ENCODE data around the gene ARHGAP8. TPM values are rescaled to one million over a fixed set of nuclear protein-coding genes. Genes with fewer than 3 reads are reported as not detected.

ARHGAP8 gene
- total and polyA plus RNA-seq, 8 donors, result 7.8 to 63.6 (median 11.3) TPM

DNA sequence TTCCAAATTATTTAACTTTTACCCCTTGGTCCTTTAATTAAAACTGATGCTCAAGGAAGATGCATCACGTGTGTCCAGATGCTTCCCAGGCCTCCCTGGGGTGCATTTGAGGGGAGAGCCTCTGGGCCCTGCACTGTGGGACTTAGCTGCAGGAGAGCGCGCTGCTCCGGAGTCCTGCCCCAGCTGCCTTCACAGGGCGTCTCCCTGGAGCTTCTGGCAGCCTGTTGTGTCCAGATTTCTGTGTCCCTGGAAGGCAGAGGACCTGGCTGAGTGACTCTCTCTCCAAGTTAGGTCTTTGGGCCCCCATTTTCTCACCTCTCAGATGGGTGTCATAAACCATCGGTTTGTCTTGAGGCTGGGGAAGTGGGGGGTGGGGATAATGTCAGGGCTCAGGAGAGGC, 3.0 kb downstream of the ARHGAP8 start:
- Histone ChIP-seq H3K27ac (peak overlapping the region; percentile 59 to 73 (median 61)), H3K9me3 (no peaks in the 10 kb centered on the region), H3K36me3 (no peaks in the 10 kb centered on the region), H3K27me3 (peaks cover 8 to 66% (median 39%) of the 10 kb centered on the region in 3 donors), H3K4me1 (peaks cover 24 to 56% (median 43%) of the 10 kb centered on the region in 4 donors), H3K4me3 (peak overlapping the region in 1 of 4 donors; percentile 22)
- intact Hi-C loops (cut with DNase I; ENCODE audit: low total_unique reads), result no loop called here
- WGBS, 5 donors, result 27 to 33% (median 29%) methylated on average over 6 of the region's 6 CpGs
- TF ChIP-seq, protein P1, sequence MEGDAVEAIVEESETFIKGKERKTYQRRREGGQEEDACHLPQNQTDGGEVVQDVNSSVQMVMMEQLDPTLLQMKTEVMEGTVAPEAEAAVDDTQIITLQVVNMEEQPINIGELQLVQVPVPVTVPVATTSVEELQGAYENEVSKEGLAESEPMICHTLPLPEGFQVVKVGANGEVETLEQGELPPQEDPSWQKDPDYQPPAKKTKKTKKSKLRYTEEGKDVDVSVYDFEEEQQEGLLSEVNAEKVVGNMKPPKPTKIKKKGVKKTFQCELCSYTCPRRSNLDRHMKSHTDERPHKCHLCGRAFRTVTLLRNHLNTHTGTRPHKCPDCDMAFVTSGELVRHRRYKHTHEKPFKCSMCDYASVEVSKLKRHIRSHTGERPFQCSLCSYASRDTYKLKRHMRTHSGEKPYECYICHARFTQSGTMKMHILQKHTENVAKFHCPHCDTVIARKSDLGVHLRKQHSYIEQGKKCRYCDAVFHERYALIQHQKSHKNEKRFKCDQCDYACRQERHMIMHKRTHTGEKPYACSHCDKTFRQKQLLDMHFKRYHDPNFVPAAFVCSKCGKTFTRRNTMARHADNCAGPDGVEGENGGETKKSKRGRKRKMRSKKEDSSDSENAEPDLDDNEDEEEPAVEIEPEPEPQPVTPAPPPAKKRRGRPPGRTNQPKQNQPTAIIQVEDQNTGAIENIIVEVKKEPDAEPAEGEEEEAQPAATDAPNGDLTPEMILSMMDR (IDR thresholded peaks at IDR 0.05), result no peak
- TF ChIP-seq POLR2AphosphoS5 (IDR thresholded peaks at IDR 0.05) (no peak), POLR2A (IDR thresholded peaks at IDR 0.05) (no peak)
- peak in 1 of 2 donors; percentile 41 for DNase-seq

DNA sequence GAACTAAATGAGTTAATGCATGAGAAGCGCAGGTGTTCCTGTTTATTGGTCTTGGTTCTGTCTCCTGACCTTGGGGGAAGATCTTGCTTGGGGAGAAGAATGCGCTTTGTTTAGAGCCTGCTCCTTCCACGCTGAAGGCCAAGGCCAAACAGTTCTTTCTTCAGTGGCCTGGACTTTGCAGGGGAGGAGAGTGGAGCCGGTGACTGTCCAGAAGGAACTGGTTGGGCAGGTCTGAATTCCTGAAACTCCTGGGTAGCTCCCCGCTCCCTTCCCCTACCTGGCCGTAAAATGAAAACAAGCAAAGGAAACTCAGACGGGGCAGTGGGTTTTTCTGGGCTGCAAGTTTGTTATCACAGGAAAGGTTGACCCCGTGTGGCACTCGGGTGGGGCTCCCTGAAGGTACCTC, 3.6 kb downstream of the ARHGAP8 start:
- H3K27me3 ChIP-seq, result peaks cover 8 to 61% (median 34%) of the 10 kb centered on the region in 3 donors
- H3K27ac ChIP-seq, result peak overlapping the region; percentile 59 to 73 (median 61)
- peak overlapping the region in 1 of 4 donors; percentile 26 for H3K4me3 ChIP-seq
- H3K36me3 ChIP-seq, result no peaks in the 10 kb centered on the region
- TF ChIP-seq POLR2AphosphoS5 (IDR thresholded peaks at IDR 0.05) (peak in 1 of 3 donors; percentile 4), EP300 (IDR thresholded peaks at IDR 0.05) (no peak), POLR2A (IDR thresholded peaks at IDR 0.05) (no peak)
- TF ChIP-seq, protein P1 (IDR thresholded peaks at IDR 0.05), result no peak
- no peaks in the 10 kb centered on the region for H3K9me3 ChIP-seq
- peak; percentile 71 to 93 for DNase-seq
- WGBS, 5 donors, result 21 to 42% (median 32%) methylated on average over 9 of the region's 9 CpGs
- H3K4me1 ChIP-seq, result peaks cover 24 to 56% (median 43%) of the 10 kb centered on the region in 4 donors
- intact Hi-C loops (cut with DNase I; ENCODE audit: low total_unique reads), result no loop called here

DNA sequence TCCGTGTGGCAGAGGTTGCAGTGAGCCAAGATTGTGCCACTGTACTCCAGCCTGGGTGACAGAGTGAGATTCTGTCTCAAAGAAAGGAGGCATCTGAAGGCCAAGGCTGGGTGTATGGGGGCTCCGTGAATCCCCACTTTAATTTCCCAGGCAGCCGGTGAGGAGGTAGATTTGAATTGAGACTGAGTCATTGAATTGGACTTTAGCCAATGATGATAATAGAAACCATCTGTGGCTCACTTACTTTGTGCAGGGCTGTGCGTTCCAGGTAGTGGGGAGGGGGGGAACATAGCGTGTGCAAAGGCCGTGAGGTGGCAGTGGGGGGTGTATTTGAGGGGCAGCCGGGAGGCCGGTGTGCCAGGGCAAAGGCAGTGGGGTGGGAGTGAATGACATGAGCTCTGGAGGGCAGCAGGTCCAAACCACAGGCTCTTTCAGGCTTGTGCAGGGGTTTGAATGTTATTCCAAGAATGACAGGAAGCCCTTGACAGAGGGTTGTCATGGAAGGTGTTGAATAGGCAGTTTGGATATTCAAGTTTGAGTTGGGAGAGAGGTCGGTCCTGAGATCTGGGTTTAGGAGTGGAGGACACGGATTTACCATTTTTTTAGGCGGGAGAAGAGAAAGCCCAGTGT, 6.1 kb downstream of the ARHGAP8 start:
- Histone ChIP-seq H3K27me3 (peaks cover 0 to 36% (median 12%) of the 10 kb centered on the region in 3 donors), H3K9me3 (no peaks in the 10 kb centered on the region), H3K4me1 (peaks cover 17 to 40% (median 28%) of the 10 kb centered on the region in 4 donors), H3K27ac (no peak overlapping the region), H3K36me3 (no peaks in the 10 kb centered on the region), H3K4me3 (no peak overlapping the region)
- TF ChIP-seq EP300 (IDR thresholded peaks at IDR 0.05) (no peak), POLR2AphosphoS5 (IDR thresholded peaks at IDR 0.05) (no peak), POLR2A (IDR thresholded peaks at IDR 0.05) (no peak)
- TF ChIP-seq, protein P1 (IDR thresholded peaks at IDR 0.05), result no peak
- WGBS, 5 donors, result 52 to 63% (median 58%) methylated on average over 10 to 11 of the region's 11 CpGs
- peak in 1 of 2 donors; percentile 73 for DNase-seq
- intact Hi-C loops (cut with DNase I; ENCODE audit: low total_unique reads), result no loop called here

DNA sequence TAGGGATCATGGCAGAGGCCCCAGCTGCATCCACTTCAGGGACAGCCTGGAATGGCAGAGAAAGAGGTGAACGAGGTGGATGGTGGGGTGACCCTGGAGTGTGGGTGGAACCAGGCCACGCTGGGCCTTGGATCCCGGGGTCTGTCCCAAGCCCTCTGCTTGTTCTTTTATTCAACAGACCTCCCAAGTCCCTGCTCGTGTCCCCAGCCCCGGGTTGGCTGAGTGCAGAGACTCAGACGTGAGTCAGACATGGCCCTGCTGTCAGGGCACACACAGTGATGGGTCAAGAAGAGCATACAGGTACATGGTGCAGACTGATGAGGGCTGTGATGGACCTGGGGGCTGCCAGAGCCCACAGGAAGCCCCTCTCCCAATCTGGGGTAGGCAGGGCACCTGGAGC, 6.6 kb downstream of the ARHGAP8 start:
- TF ChIP-seq POLR2A (IDR thresholded peaks at IDR 0.05) (no peak), POLR2AphosphoS5 (IDR thresholded peaks at IDR 0.05) (no peak), EP300 (IDR thresholded peaks at IDR 0.05) (no peak)
- TF ChIP-seq, protein P1 (IDR thresholded peaks at IDR 0.05), result no peak
- no peak overlapping the region for H3K27ac ChIP-seq
- H3K27me3 ChIP-seq, result peaks cover 0 to 31% (median 7%) of the 10 kb centered on the region in 3 donors
- WGBS, 5 donors, result 77 to 100% (median 88%) methylated on average over 3 to 6 of the region's 6 CpGs
- peaks cover 11 to 35% (median 24%) of the 10 kb centered on the region in 4 donors for H3K4me1 ChIP-seq
- intact Hi-C loops (cut with DNase I; ENCODE audit: low total_unique reads), result no loop called here
- DNase-seq, result no peak
- H3K36me3 ChIP-seq, result no peaks in the 10 kb centered on the region
- H3K9me3 ChIP-seq, result no peaks in the 10 kb centered on the region
- no peak overlapping the region for H3K4me3 ChIP-seq
